Activated CD4-positive, alpha-beta T cell treated with anti-CD3 and anti-CD28 coated beads, Interleukin-2, amount 10 ng/mL, durations not matched to agents 24 days and 14 days (primary cell): ENCODE data around the gene ZBTB37. TPM values are rescaled to one million over a fixed set of nuclear protein-coding genes. Genes with fewer than 3 reads are reported as not detected.
"Not testable (repeated sequence)": the region's sequence is repeated elsewhere in the genome, so short reads cannot be mapped to it uniquely, and the experiment has no call there.

ENCODE experiments used
- DNase-seq: peaks from one replicate; pipeline ENCODE4 v3.0.0; 2022
- H3K27ac Mint-ChIP-seq: one replicate; pipeline ENCODE4 v1.8.0; 2022; ENCODE audit warnings: mild to moderate bottlenecking, mixed read lengths
- H3K27me3 Mint-ChIP-seq: one replicate; pipeline ENCODE4 v1.8.0; 2022; ENCODE audit warnings: mixed read lengths
- H3K36me3 Mint-ChIP-seq: one replicate; pipeline ENCODE4 v1.8.0; 2022; ENCODE audit warnings: low read depth, mild to moderate bottlenecking, mixed read lengths
- H3K4me1 Mint-ChIP-seq: one replicate; pipeline ENCODE4 v1.8.0; 2021; ENCODE audit warnings: mixed read lengths
- H3K4me3 Mint-ChIP-seq: one replicate; pipeline ENCODE4 v1.8.0; 2022; ENCODE audit warnings: mild to moderate bottlenecking, moderate library complexity, mixed read lengths
- H3K9me3 Mint-ChIP-seq: one replicate; pipeline ENCODE4 v1.8.0; 2021; ENCODE audit warnings: mixed read lengths
- intact Hi-C: fragments of 100-400 bp; cut with micrococcal nuclease; formaldehyde crosslinking; loops from one replicate; pipeline ENCODE4 v1.15.1; 2023
- total RNA-seq: library from RNA; stranded (reverse); gene quantifications from 2 replicates; pipeline ENCODE4 v1.2.3, GENCODE V29; 2022

Gene ZBTB37, protein sequence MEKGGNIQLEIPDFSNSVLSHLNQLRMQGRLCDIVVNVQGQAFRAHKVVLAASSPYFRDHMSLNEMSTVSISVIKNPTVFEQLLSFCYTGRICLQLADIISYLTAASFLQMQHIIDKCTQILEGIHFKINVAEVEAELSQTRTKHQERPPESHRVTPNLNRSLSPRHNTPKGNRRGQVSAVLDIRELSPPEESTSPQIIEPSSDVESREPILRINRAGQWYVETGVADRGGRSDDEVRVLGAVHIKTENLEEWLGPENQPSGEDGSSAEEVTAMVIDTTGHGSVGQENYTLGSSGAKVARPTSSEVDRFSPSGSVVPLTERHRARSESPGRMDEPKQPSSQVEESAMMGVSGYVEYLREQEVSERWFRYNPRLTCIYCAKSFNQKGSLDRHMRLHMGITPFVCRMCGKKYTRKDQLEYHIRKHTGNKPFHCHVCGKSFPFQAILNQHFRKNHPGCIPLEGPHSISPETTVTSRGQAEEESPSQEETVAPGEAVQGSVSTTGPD
- 8.7 and 9.1 TPM in 2 replicates for total RNA-seq

DNA sequence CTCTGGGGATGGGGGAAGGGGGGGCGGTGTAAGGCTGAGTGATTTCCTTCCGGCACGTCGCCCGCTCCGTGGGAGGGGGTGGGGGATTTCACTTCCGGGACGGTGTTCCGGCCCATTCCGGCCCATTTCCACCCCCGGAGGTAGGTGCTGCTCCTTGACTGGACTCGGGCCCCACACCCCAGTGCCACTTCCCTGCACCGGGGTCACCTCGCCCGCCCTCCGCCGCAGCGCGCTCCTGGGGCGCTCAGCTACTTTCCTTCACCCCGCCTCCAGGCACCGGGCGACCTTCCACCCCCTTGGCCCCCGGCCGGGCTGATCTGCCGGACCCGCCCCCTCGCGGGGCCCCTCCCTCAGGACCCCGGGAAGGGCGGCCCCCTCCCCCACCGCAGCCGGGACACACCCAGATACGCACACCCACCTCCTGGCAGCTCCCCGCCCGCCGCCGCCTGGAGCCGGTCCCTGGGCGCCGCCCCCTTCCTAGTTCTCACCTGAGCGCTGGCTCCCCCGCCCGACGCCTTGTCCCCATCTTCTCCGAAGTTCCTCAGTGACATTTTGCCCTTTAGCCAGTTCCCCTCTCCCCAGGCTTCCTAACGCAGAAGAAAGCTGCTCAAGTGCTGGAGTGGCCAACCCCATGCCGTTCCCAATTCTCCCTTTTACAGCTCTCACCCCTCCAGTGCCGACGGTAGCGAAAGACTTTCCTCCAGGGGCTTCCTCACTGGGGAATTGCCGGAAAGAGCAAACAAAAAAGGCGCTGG lies at the start of gene ZBTB37:
ZBTB37 (plus strand) TSS at position 115 of the 755 bp plus-strand sequence. CDS start 1,846 bp downstream, outside the sequence.
- no peaks in the 10 kb centered on the region for H3K27me3 Mint-ChIP-seq
- intact Hi-C loops = loop anchor here (1.0 kb wide), 7 partner anchors 44 to 1336 kb away; partner anchors contain the start of genes CACYBP, CENPL, DARS2 and KLHL20
- H3K36me3 Mint-ChIP-seq = peaks cover 64% of the 10 kb centered on the region
- H3K9me3 Mint-ChIP-seq = no peaks in the 10 kb centered on the region
- DNase-seq = peak; percentile 98
- peaks cover 59% of the 10 kb centered on the region for H3K4me1 Mint-ChIP-seq
- peak within 1 kb of the TSS; percentile 92 for H3K4me3 Mint-ChIP-seq
- peak within 1 kb of the TSS; percentile 99 for H3K27ac Mint-ChIP-seq

DNA sequence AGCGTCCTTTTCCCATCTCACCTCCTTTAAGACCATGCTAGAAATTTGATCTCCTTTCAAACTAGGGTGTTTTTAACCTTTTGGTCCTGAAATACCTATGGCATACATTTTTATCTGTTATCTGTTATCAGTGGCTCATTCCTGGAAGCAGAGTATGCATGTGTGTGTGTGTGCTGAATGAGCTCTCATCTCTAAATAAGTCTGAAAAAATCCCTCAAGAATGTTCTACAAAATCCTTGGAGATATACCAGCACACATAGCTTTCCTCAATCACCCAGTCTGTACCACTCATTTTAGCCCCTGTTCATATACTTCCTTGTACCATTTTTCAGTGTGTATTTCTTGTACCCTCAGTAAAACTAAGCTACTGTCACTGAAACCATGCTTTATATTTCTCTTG lies 49.7 kb upstream of the ZBTB37 start:
- Mint-ChIP-seq H3K36me3 (peaks cover 58% of the 10 kb centered on the region), H3K4me1 (peaks cover 53% of the 10 kb centered on the region), H3K27me3 (no peaks in the 10 kb centered on the region), H3K4me3 (no peak overlapping the region), H3K27ac (no peak overlapping the region), H3K9me3 (no peaks in the 10 kb centered on the region)
- no peak for DNase-seq
- intact Hi-C loops = no loop called here

DNA sequence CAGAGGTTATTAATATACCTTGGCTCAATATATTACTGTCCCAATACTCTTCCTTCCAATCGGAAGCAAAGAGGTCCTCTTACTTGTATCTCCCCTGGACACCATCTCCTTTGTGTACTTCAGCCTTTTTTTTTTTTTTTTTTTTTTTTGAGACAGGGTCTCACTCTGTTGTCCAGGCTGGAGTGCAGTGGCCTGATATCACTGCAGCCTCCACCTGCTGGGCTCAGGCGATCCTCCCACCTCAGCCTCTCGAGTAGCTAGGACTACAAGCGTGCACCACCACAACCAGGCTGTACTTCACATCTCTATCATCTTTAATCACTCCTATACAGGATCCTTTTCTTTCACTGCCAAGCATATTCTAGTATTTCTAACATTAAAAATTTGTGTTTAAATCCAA lies 46.5 kb upstream of the ZBTB37 start:
- intact Hi-C loops = no loop called here
- Mint-ChIP-seq H3K9me3 (no peaks in the 10 kb centered on the region), H3K27me3 (no peaks in the 10 kb centered on the region), H3K36me3 (peaks cover 45% of the 10 kb centered on the region), H3K4me3 (no peak overlapping the region), H3K4me1 (peaks cover 38% of the 10 kb centered on the region), H3K27ac (no peak overlapping the region)
- DNase-seq = no peak

DNA sequence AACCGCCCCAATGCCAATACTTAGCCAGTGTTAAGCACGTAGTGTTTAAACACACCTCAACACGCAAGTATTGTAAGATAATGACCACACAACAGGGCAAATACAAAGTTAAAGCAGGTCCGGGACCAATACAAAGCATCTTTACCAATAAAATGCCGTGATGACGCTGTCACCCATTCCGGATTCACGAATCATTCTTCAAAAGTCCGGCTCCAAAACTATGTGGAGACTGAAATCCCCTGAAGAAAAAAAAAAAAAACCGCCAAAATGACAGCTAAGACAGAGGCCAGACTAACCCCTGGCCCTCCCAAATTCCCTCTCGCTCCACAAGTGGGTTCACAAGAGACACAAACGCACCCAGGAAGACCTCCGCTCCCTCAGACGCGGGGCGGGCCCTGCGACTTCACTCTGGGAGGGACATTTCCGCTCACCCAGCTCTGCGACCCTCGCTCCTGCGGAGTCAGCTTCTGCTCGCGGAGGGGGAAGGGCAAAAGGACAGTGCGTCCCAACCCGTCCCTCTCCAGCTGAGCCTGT lies 44.3 kb upstream of the ZBTB37 start:
- H3K36me3 Mint-ChIP-seq = peaks cover 37% of the 10 kb centered on the region

DNA sequence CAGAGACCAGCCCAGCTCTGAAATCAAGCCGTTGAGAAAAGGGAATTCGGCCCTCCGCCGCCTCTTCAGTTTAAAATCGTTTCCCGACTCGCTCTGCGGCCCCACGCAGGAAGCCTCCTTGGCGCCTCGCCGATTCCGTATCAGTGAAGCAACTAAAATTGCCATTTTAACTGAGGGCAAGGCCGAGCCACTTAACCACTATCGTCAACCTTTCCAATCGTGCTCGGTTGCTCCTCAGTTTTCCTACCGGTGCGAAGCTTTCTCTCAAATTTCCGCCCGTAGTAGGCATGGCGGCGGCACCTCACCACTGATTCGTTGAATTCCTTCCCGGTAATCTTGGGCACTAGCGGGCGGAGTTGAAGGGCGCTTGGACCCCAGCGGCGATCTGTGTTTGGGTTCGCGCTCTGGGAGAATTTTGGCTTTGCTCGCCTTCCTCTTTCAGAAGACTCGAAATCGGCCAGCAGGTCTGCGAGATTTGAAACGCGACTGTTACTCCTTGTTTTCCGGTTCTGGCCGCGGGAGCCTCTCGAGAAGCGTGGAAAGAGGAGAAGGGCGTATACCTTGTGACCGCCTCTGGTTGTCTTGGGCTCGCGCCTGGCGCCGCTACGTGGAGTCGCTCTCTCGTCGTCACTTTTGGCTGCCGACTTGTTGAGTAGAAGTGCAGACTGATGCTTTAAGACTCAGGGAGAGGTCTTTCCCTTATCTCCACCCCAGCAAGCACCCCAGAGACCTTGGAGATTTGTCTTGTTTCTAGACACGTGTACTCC lies 43.7 kb upstream of the ZBTB37 start, which contains the start of the genes CENPL and DARS2:
CENPL (minus strand) TSS at position 569 of the 767 bp plus-strand sequence. CDS start 13,584 bp downstream, outside the sequence.
DARS2 (plus strand) TSS at position 359 of the 767 bp plus-strand sequence. CDS start 557 bp downstream, outside the sequence.
- Mint-ChIP-seq H3K9me3 (no peaks in the 10 kb centered on the region), H3K27me3 (no peaks in the 10 kb centered on the region), H3K36me3 (peaks cover 40% of the 10 kb centered on the region), H3K27ac (peak within 1 kb of the TSS; percentile 98), H3K4me3 (peak within 1 kb of the TSS; percentile 99), H3K4me1 (peaks cover 49% of the 10 kb centered on the region)
- intact Hi-C loops = loop anchor here (1.0 to 2.0 kb wide), 9 partner anchors 44 to 1292 kb away; partner anchors contain the start of genes CACYBP, KLHL20, PRDX6 and RABGAP1L
- DNase-seq = peak; percentile 97

More for the DNA sequence above, 44.3 kb upstream of the ZBTB37 start:
- no peak for DNase-seq
- Mint-ChIP-seq H3K4me3 (peak overlapping the region; percentile 99), H3K27me3 (no peaks in the 10 kb centered on the region), H3K27ac (peak overlapping the region; percentile 98), H3K4me1 (peaks cover 46% of the 10 kb centered on the region), H3K9me3 (no peaks in the 10 kb centered on the region)
- intact Hi-C loops = loop anchor here (1.0 to 2.0 kb wide), 9 partner anchors 44 to 1292 kb away; partner anchors contain the start of genes CACYBP, KLHL20, PRDX6 and RABGAP1L

DNA sequence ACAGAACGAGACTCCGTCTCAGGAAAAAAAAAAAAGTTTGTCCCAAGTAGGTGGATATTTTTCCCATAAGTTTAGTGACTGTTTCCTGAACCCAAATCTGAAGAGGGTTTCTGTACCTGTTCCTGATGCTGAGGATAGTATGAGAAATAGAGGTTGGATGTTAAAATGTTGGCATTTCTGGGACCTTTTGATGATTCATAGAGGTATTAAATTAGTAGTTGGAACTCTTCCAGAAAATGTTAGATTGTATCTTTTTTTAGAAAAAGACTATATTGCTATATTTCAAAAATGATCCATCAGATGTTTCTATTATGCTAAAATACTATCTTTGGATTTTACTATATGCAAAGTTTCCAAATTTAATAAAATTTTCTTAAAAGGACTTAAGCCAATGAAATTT lies 40.6 kb upstream of the ZBTB37 start:
- Mint-ChIP-seq H3K27me3 (no peaks in the 10 kb centered on the region), H3K4me1 (peaks cover 33% of the 10 kb centered on the region), H3K36me3 (peaks cover 35% of the 10 kb centered on the region), H3K9me3 (no peaks in the 10 kb centered on the region), H3K27ac (no peak overlapping the region), H3K4me3 (no peak overlapping the region)
- DNase-seq = no peak
- intact Hi-C loops = no loop called here

DNA sequence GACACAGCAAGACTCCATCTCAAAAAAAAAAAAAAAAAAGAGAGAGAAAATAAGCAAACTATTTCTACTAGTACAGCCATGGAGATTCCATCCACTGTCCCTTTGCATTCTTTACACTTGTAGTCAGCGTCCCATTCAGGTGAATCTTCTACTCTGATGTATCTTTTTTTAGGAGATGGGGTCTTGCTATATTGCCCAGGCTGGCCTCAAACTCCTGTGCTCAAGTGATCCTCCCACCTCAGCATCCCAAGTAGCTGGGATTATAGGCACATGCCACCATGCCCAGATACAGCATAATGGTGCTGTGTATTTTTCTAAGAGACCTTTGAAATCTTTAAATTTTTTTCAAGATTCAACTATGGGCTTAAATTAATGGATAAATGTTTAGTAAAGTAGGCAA lies 35.4 kb upstream of the ZBTB37 start:
- peaks cover 9% of the 10 kb centered on the region for H3K4me1 Mint-ChIP-seq
- intact Hi-C loops = no loop called here

DNA sequence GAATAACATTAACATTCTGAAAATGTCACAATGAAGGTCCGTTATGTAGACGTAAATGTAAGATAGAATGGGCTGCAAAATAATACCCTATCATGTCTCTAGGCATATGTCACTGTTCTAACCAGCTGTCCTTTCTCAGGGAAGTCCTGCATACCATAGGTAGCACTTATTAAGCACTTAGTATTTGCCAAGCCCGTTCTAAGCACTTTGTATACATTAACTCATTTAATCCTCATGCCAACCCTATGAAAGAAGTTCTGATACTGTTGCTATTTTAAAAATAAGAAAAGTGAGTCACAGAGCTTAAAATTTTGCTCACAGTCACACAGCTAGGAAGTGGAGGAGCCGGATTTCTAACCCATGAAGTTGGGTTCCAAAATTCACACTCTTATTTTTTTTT lies 16.1 kb upstream of the ZBTB37 start:
- DNase-seq = no peak
- H3K27me3 Mint-ChIP-seq = no peaks in the 10 kb centered on the region
- H3K9me3 Mint-ChIP-seq = no peaks in the 10 kb centered on the region
- H3K4me1 Mint-ChIP-seq = peaks cover 6% of the 10 kb centered on the region
- intact Hi-C loops = no loop called here
- H3K27ac Mint-ChIP-seq = no peak overlapping the region
- peaks cover 47% of the 10 kb centered on the region for H3K36me3 Mint-ChIP-seq
- H3K4me3 Mint-ChIP-seq = no peak overlapping the region

More for the DNA sequence above, 35.4 kb upstream of the ZBTB37 start:
- H3K36me3 Mint-ChIP-seq = peaks cover 40% of the 10 kb centered on the region
- H3K27me3 Mint-ChIP-seq = no peaks in the 10 kb centered on the region
- no peak overlapping the region for H3K27ac Mint-ChIP-seq
- H3K4me3 Mint-ChIP-seq = no peak overlapping the region
- no peaks in the 10 kb centered on the region for H3K9me3 Mint-ChIP-seq
- DNase-seq = no peak

DNA sequence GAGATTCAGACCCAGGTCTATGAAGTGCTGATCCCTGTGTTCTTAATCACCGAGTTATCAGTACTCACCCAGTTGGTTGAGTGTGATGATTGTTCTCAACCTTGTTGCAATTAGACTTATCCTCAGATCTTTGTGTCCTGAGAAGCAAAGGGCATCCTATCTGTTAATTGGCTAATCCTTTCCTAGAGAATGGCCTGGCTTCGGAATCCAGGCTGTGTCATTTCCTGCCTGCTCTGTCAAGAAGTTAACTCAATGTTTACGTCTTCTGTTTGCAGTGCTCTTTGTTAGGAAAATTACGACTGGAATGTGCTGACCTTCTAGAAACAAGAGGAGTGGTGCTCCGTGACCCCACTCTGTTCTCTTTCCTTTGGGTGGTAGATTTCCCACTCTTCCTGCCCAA lies 15.1 kb upstream of the ZBTB37 start:
- H3K36me3 Mint-ChIP-seq = peaks cover 53% of the 10 kb centered on the region
- no peak for DNase-seq
- no peak overlapping the region for H3K4me3 Mint-ChIP-seq
- H3K27ac Mint-ChIP-seq = no peak overlapping the region
- H3K4me1 Mint-ChIP-seq = peaks cover 5% of the 10 kb centered on the region
- intact Hi-C loops = no loop called here
- H3K9me3 Mint-ChIP-seq = no peaks in the 10 kb centered on the region
- H3K27me3 Mint-ChIP-seq = no peaks in the 10 kb centered on the region

DNA sequence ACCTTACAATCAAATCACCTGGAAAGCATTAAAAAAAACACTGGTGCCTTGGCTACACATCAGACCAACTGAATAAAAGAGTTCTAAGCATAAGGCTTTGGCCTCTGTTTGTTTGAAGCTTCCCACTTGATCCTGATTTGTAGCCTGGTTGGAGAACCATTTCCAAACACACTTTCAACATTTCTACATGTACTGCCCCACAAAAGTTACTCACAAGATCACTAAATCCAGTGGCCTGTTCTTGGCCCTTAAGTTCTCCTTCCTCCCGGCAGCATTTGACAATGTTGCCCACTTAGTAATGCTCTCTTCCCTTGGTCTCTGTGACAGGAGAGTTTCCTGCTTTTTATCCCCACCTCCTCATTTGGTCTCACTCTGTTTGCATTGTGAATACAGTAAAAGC lies 12.2 kb upstream of the ZBTB37 start:
- Mint-ChIP-seq H3K9me3 (no peaks in the 10 kb centered on the region), H3K27ac (peak overlapping the region; percentile 34), H3K4me3 (no peak overlapping the region), H3K4me1 (peaks cover 4% of the 10 kb centered on the region), H3K27me3 (no peaks in the 10 kb centered on the region), H3K36me3 (peaks cover 59% of the 10 kb centered on the region)
- DNase-seq = no peak
- intact Hi-C loops = no loop called here

DNA sequence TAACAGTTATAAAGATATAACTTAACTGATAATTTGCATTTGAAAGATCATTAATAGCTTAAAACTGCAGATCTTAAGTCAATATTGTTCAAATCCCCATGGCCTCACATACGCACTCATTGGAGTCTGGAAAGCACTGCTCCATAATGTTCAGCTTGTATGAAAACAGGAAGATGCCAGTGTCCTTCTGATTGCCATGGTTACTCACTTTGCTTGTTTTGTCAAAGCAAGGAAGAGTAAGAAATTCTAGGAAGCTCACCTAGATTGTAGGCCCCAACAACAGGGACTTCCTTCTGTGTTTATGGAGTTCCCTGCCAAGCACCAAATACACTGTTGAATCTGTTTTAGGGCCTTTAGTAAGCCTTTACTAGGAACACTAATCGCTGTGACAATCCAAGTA lies 11.3 kb upstream of the ZBTB37 start:
- H3K4me3 Mint-ChIP-seq = no peak overlapping the region
- no peak for DNase-seq
- peaks cover 58% of the 10 kb centered on the region for H3K36me3 Mint-ChIP-seq
- intact Hi-C loops = no loop called here
- H3K4me1 Mint-ChIP-seq = peaks cover 3% of the 10 kb centered on the region
- H3K27ac Mint-ChIP-seq = no peak overlapping the region
- H3K27me3 Mint-ChIP-seq = no peaks in the 10 kb centered on the region
- no peaks in the 10 kb centered on the region for H3K9me3 Mint-ChIP-seq

DNA sequence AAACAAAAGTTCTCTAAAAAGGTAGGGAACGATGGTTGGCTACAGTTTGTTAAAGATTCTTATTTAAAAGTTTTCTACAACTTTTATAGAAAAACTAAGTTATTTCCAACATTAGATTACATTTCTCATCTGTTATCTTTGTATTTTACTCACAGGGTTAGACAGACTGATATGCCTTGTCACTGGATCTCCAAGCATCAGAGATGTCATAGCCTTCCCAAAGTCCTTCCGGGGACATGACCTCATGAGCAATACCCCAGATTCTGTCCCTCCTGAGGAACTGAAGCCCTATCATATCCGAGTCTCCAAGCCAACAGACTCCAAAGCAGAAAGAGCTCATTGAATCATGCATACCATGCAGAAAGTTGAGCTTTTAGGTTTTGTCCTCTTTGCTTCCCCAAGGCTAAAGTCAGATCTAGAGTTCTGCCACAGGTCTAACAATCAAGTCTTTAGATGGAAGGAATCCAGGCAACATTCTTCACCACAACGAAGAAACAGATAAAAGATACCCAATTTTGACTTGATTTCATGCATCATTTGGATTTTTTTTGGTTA lies 10.7 kb upstream of the ZBTB37 start:
- Mint-ChIP-seq H3K4me3 (no peak overlapping the region), H3K9me3 (no peaks in the 10 kb centered on the region), H3K27me3 (no peaks in the 10 kb centered on the region), H3K36me3 (peaks cover 58% of the 10 kb centered on the region), H3K4me1 (peaks cover 6% of the 10 kb centered on the region), H3K27ac (no peak overlapping the region)
- no peak for DNase-seq
- intact Hi-C loops = no loop called here

DNA sequence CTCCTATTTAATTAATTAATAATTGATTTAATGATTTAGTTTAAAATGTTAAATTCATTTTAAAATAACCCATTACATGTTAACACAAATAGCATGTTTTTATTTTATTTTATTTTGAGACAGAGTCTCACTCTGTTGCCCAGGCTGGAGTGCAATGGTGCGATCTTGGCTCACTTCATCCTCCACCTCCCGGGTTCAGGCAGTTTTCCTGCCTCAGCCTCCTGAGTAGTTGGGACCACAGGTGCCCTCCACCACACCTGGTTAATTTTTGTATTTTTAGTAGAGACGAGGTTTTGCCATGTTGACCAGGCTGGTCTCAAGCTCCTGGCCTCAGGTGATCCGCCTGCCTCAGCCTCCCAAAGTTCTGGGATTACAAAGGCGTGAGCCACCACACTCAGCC lies 8.6 kb upstream of the ZBTB37 start:
- H3K27ac Mint-ChIP-seq, H3K4me3 Mint-ChIP-seq, H3K9me3 Mint-ChIP-seq, intact Hi-C loops, DNase-seq, H3K27me3 Mint-ChIP-seq: not testable (repeated sequence)
- H3K36me3 Mint-ChIP-seq = peaks cover 64% of the 10 kb centered on the region
- peaks cover 16% of the 10 kb centered on the region for H3K4me1 Mint-ChIP-seq
